PC-3 (cell line): ENCODE measurements around the gene UNC5C.

Source experiments
- CTCF ChIP-seq: fragments of 300-600 bp; sonication (generic); conservative IDR thresholded peaks from 2 replicates; pipeline ENCODE4 v1.5.1; 2017; ENCODE audit warnings: antibody characterized with exemption, low read depth, mild to moderate bottlenecking, low read length
- EZH2 ChIP-seq: fragments of 300-600 bp; sonication (generic); IDR thresholded peaks from one replicate; pipeline ENCODE4 v1.6.1; 2017; ENCODE audit warnings: antibody characterized with exemption, mild to moderate bottlenecking, low read length; ENCODE audit not compliant: unreplicated experiment
- EZH2phosphoT487 ChIP-seq: fragments of 300-600 bp; sonication (generic); IDR thresholded peaks from 2 replicates; pipeline ENCODE4 v1.6.1; 2018; ENCODE audit warnings: mild to moderate bottlenecking, antibody characterized with exemption, low read length, borderline replicate concordance

DNA sequence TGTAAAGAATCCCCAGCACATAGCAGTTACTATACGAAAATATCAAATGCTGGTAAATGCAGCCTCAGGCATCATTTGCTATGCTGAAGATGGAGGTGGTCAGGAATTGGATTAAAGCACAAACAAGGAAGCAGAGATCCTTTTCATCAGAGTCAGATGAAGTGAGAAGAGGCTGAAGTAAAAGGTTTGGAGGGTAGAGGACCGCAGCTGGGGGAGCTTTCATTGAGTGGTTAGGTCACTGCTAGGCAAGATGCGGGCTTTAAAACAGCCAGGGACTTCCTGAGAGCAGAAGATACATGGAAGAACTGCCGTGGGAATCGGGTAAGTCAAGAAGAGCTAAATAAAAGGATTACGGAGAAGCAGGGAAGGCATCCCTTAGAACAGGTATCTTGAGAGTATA is 351.4 kb downstream of the UNC5C start:
- TF ChIP-seq CTCF (no peak), EZH2 (no peak), EZH2phosphoT487 (no peak)
